Neural progenitor cell (in vitro differentiated cells): ENCODE results near the gene RAI1.

ENCODE experiments used
- EZH2 ChIP-seq: fragments of 200-600 bp; sonication (generic); IDR thresholded peaks from 2 replicates; pipeline ENCODE4 v1.6.1; 2017; ENCODE audit warnings: antibody characterized with exemption, mild to moderate bottlenecking, moderate library complexity
- EZH2phosphoT487 ChIP-seq: fragments of 200-600 bp; sonication (generic); IDR thresholded peaks from 2 replicates; pipeline ENCODE4 v1.6.1; 2017; ENCODE audit warnings: antibody characterized with exemption
- TF ChIP-seq, protein P1 (sequence below): fragments of 200-600 bp; sonication (generic); IDR thresholded peaks from 2 replicates; pipeline ENCODE4 v1.5.1; 2017; ENCODE audit warnings: antibody characterized with exemption, mild to moderate bottlenecking

DNA sequence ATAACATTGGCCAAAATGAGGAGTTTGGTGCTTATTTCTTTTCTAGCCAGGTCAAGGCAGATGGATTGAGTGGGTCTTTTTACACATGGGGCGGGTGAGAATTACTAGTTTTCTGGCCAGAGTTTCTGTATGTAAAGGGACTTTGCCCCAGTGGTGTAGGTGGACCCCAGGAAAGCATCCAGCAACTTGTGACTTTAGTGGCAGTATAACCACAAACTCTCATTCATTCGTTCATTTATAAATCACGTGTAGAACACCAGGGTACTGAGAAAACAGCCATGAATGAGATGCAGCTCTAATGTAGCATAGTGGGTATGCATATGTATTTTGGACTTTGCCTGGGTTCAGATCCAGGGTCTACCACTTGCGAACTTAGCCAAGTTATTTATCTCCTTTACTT lies 8.1 kb downstream of the RAI1 start:
- TF ChIP-seq, protein P1, sequence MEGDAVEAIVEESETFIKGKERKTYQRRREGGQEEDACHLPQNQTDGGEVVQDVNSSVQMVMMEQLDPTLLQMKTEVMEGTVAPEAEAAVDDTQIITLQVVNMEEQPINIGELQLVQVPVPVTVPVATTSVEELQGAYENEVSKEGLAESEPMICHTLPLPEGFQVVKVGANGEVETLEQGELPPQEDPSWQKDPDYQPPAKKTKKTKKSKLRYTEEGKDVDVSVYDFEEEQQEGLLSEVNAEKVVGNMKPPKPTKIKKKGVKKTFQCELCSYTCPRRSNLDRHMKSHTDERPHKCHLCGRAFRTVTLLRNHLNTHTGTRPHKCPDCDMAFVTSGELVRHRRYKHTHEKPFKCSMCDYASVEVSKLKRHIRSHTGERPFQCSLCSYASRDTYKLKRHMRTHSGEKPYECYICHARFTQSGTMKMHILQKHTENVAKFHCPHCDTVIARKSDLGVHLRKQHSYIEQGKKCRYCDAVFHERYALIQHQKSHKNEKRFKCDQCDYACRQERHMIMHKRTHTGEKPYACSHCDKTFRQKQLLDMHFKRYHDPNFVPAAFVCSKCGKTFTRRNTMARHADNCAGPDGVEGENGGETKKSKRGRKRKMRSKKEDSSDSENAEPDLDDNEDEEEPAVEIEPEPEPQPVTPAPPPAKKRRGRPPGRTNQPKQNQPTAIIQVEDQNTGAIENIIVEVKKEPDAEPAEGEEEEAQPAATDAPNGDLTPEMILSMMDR: no peak
- no peak for TF ChIP-seq EZH2
- TF ChIP-seq EZH2phosphoT487: no peak
